HepG2 (cell line): ENCODE results near the gene PHB1. TPM values are rescaled to one million over a fixed set of nuclear protein-coding genes. Genes with fewer than 3 reads are reported as not detected.

Source experiments
- ATF3 ChIP-seq: sonication (generic); formaldehyde crosslinking; IDR thresholded peaks from 2 replicates; pipeline ENCODE4 v1.4.0; 2020; ENCODE audit warnings: missing genetic modification reagents
- CBX2 ChIP-seq, 2 experiments: fragments of 200-600 bp in 1 of 2; sonication (generic); formaldehyde crosslinking in 1 of 2; IDR thresholded peaks; 2 replicates each; pipeline versions ENCODE4 v1.7.0 to v1.8.1; 2018 to 2022; ENCODE audit warnings: low read depth in 2 of 2, low read length in 1 of 2, mild to moderate bottlenecking in 1 of 2, missing genetic modification reagents in 1 of 2
- EED ChIP-seq: sonication (generic); formaldehyde crosslinking; IDR thresholded peaks from 2 replicates; pipeline ENCODE4 v1.5.0; 2020; ENCODE audit warnings: mild to moderate bottlenecking, missing genetic modification reagents
- HDAC1 ChIP-seq: sonication (generic); formaldehyde crosslinking; IDR thresholded peaks from 2 replicates; pipeline ENCODE4 v1.5.1; 2020; ENCODE audit warnings: mild to moderate bottlenecking, missing genetic modification reagents
- HIVEP1 ChIP-seq: sonication (generic); formaldehyde crosslinking; IDR thresholded peaks from 2 replicates; pipeline ENCODE4 v1.4.0; 2020; ENCODE audit warnings: mild to moderate bottlenecking, missing genetic modification reagents
- HNF4G ChIP-seq, 2 experiments: sonication (generic) in 1 of 2; formaldehyde crosslinking in 1 of 2; IDR thresholded peaks; 2 replicates each; pipeline versions ENCODE4 v1.4.0 to v1.6.1; 2011 to 2020; ENCODE audit warnings: borderline replicate concordance in 2 of 2, low read depth in 2 of 2, mild to moderate bottlenecking in 2 of 2, low read length in 1 of 2, missing genetic modification reagents in 1 of 2, moderate library complexity in 1 of 2
- HOXA3 ChIP-seq: sonication (generic); formaldehyde crosslinking; IDR thresholded peaks from 2 replicates; pipeline ENCODE4 v1.5.0; 2020; ENCODE audit warnings: missing genetic modification reagents
- MED8 ChIP-seq: sonication (generic); formaldehyde crosslinking; IDR thresholded peaks from 2 replicates; pipeline ENCODE4 v1.8.1; 2023; ENCODE audit warnings: mild to moderate bottlenecking, missing genetic modification reagents; ENCODE audit not compliant: insufficient replicate concordance
- MIER2 ChIP-seq: IDR thresholded peaks from 2 replicates; pipeline ENCODE4 v1.6.1; 2016; ENCODE audit warnings: missing biosample characterization, missing genetic modification reagents
- NFIB ChIP-seq: sonication (generic); formaldehyde crosslinking; IDR thresholded peaks from 2 replicates; pipeline ENCODE4 v1.9.0; 2021; ENCODE audit warnings: missing genetic modification reagents, mild to moderate bottlenecking, borderline replicate concordance
- POLR2AphosphoS5 ChIP-seq: IDR thresholded peaks from 2 replicates; pipeline ENCODE4 v1.6.1; 2012; ENCODE audit warnings: low read depth, low read length
- SMARCE1 ChIP-seq: fragments of 450-650 bp; IDR thresholded peaks from 2 replicates; pipeline ENCODE4 v1.6.1; 2017; ENCODE audit warnings: borderline replicate concordance
- STAT5B ChIP-seq: sonication (generic); formaldehyde crosslinking; IDR thresholded peaks from 2 replicates; pipeline ENCODE4 v1.4.0; 2020; ENCODE audit warnings: missing genetic modification reagents
- ZBTB42 ChIP-seq: sonication (generic); formaldehyde crosslinking; IDR thresholded peaks from 2 replicates; pipeline ENCODE4 v1.5.0; 2020; ENCODE audit warnings: mild to moderate bottlenecking, missing genetic modification reagents
- ZBTB8A ChIP-seq: sonication (generic); formaldehyde crosslinking; IDR thresholded peaks from 2 replicates; pipeline ENCODE4 v1.4.0; 2020; ENCODE audit warnings: mild to moderate bottlenecking, low read depth, missing genetic modification reagents, borderline replicate concordance
- ZIK1 ChIP-seq: sonication (generic); formaldehyde crosslinking; IDR thresholded peaks from 2 replicates; pipeline ENCODE4 v1.5.0; 2020; ENCODE audit warnings: mild to moderate bottlenecking, low read depth, missing genetic modification reagents, borderline replicate concordance
- ZMYM3 ChIP-seq: sonication (generic); formaldehyde crosslinking; IDR thresholded peaks from 2 replicates; pipeline ENCODE4 v1.5.1; 2020; ENCODE audit warnings: mild to moderate bottlenecking, missing genetic modification reagents
- ZNF274 ChIP-seq: sonication (generic); formaldehyde crosslinking; IDR thresholded peaks from 2 replicates; pipeline ENCODE4 v1.5.1; 2020; ENCODE audit warnings: mild to moderate bottlenecking, missing genetic modification reagents
- ZNF282 ChIP-seq: fragments of 450-650 bp; IDR thresholded peaks from 2 replicates; pipeline ENCODE4 v1.6.1; 2018; ENCODE audit not compliant: partially characterized antibody
- ZNF331 ChIP-seq: sonication (generic); formaldehyde crosslinking; IDR thresholded peaks from 2 replicates; pipeline ENCODE4 v1.4.0; 2020; ENCODE audit warnings: missing genetic modification reagents
- ZNF414 ChIP-seq: sonication (generic); formaldehyde crosslinking; IDR thresholded peaks from 2 replicates; pipeline ENCODE4 v1.5.0; 2020; ENCODE audit warnings: missing genetic modification reagents
- ZNF513 ChIP-seq: sonication (generic); formaldehyde crosslinking; conservative IDR thresholded peaks from 2 replicates; pipeline ENCODE4 v1.5.0; 2020; ENCODE audit warnings: missing genetic modification reagents
- ZNF740 ChIP-seq: sonication (generic); formaldehyde crosslinking; IDR thresholded peaks from 2 replicates; pipeline ENCODE4 v1.4.0; 2020; ENCODE audit warnings: missing genetic modification reagents
- ZNF816 ChIP-seq: sonication (generic); formaldehyde crosslinking; IDR thresholded peaks from 2 replicates; pipeline ENCODE4 v1.8.0; 2022; ENCODE audit warnings: missing genetic modification reagents, mild to moderate bottlenecking, borderline replicate concordance
- ZNF891 ChIP-seq: sonication (generic); formaldehyde crosslinking; IDR thresholded peaks from 2 replicates; pipeline ENCODE4 v1.5.0; 2020; ENCODE audit warnings: mild to moderate bottlenecking, missing genetic modification reagents
- ZZZ3 ChIP-seq: sonication (generic); formaldehyde crosslinking; IDR thresholded peaks from 2 replicates; pipeline ENCODE4 v1.4.0; 2020; ENCODE audit warnings: missing genetic modification reagents, mild to moderate bottlenecking, borderline replicate concordance
- polyA plus RNA-seq, 8 experiments: library from polyadenylated mRNA; depleted of rRNA in 3 of 8; stranded (reverse) in 7 of 8; unstranded in 1 of 8; fragments of >200 nt; fragmentation: Illumina TruSeq in 4 of 8; extraction: Trizol in 4 of 8; gene quantifications; 2 replicates each; pipeline versions ENCODE4 v1.2.1 to v1.2.3, GENCODE V29; 2011 to 2016; ENCODE audit warnings: low read depth in 4 of 8, missing spikeins in 1 of 8, mixed read lengths in 1 of 8; ENCODE audit not compliant: insufficient read depth in 1 of 8
- total RNA-seq, 5 experiments: library from RNA; depleted of rRNA; stranded (reverse); fragments of >200 nt; fragmentation: Illumina TruSeq; extraction: Trizol; gene quantifications; 2 replicates each; pipeline ENCODE4 v1.2.3, GENCODE V29; 2016; ENCODE audit warnings: low read depth in 1 of 5

The PHB1 gene
- total and polyA plus RNA-seq, 2 of the 13 experiments (the other 11 are each of a cell fraction or from before 2014, with no cell fraction given): 515 to 688 TPM

GRCh38 chr17:49414622-49415350 is at the start of gene PHB1 (continued):
- TF ChIP-seq ZMYM3 (CRISPR knock-in tag) (peak; percentile 27; the same call in 1 of the 2 replicates), EED (peak; percentile 89; the same call in 1 of the 2 replicates), MED8 (CRISPR knock-in tag) (no peak), ATF3 (CRISPR knock-in tag) (no peak), ZBTB8A (CRISPR knock-in tag) (no peak), ZZZ3 (peak; percentile 72; the same call in 1 of the 2 replicates), ZNF274 (peak; percentile 62; the same call in 1 of the 2 replicates), STAT5B (CRISPR knock-in tag) (no peak), ZNF740 (CRISPR knock-in tag) (peak; percentile 28; the same call in 1 of the 2 replicates), HOXA3 (peak; percentile 82), ZNF891 (CRISPR knock-in tag) (peak; percentile 24; the same call in 1 of the 2 replicates), HIVEP1 (CRISPR knock-in tag) (peak; percentile 54; the same call in 1 of the 2 replicates), HDAC1 (CRISPR knock-in tag) (peak; percentile 92), MIER2 (no peak), ZBTB42 (CRISPR knock-in tag) (no peak), NFIB (CRISPR knock-in tag) (no peak), ZNF331 (CRISPR knock-in tag) (peak; percentile 55; the same call in 1 of the 2 replicates), HNF4G (IDR thresholded peaks at IDR 0.05; ENCODE audit: borderline replicate concordance, low read depth, low read length) (no peak), HNF4G (CRISPR knock-in tag; IDR thresholded peaks at IDR 0.05; ENCODE audit: borderline replicate concordance, low read depth) (peak; percentile 74; the same call in 1 of the 2 replicates), ZNF513 (CRISPR knock-in tag) (peak; percentile 62), SMARCE1 (no peak), ZIK1 (peak; percentile 85), ZNF414 (CRISPR knock-in tag) (peak; percentile 19; the same call in 1 of the 2 replicates), ZNF282 (no peak), ZNF816 (CRISPR knock-in tag) (no peak), POLR2AphosphoS5 (peak; percentile 98), CBX2 (IDR thresholded peaks at IDR 0.05; ENCODE audit: low read depth, low read length) (no peak), CBX2 (CRISPR knock-in tag; IDR thresholded peaks at IDR 0.05; ENCODE audit: low read depth) (no peak)
